ENCODE data around the gene PROC.

PROC gene

GRCh38 chr2:127463155-127463991 is 45.1 kb downstream of the PROC start:
- no peak for DNase-seq

- DNase-seq = no peak
These were observed 46.4 kb downstream of the PROC start for GRCh38 chr2:127464470-127465257.

GRCh38 chr2:127465258-127465657 is 47.0 kb downstream of the PROC start:
- DNase-seq = no peak

GRCh38 chr2:127469051-127469450 is 50.8 kb downstream of the PROC start:
- no peak for DNase-seq

- DNase-seq = no peak
These were observed 51.7 kb downstream of the PROC start for GRCh38 chr2:127469974-127470373.

- DNase-seq = no peak
These were observed 53.2 kb downstream of the PROC start for GRCh38 chr2:127471286-127471988.

- no peak for DNase-seq
These were observed 54.0 kb downstream of the PROC start for GRCh38 chr2:127472268-127472667.

- no peak for DNase-seq
These were observed 57.6 kb downstream of the PROC start for GRCh38 chr2:127475788-127476187.

Data from activated effector memory CD4-positive, alpha-beta T cell treated with Interleukin-2 at 50 U/mL for 16 hours (primary cell).